HG03097 (cell line): Measurements from ENCODE around the gene ATP11A.

ENCODE experiments used
- ATAC-seq: cut with Tn5 transposase; IDR thresholded peaks from one replicate; pipeline ENCODE4 v1.9.1; 2021; ENCODE audit not compliant: unreplicated experiment, low FRiP score

Gene ATP11A

DNA sequence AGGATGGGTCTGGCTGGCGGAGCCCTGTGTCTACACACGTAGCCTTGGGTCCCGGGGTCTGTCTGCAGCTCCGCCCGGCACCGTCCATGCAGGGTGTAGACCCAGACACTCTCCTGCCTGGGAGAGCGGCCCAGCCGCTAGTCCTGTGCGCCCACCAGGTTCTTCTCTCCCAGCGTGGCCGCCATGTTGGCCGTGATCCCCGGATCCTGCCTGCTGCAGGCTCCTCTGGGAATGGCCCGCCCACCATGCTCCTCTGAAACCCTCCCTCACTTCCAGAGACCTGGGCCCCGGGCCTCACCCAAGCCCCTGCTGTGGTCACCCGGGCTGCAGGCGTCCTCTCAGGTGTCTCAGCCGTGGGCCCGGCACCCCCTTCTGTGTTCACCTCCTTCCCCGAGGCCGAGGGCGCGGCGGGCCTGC lies 221.5 kb downstream of the ATP11A start:
- no peak for ATAC-seq

DNA sequence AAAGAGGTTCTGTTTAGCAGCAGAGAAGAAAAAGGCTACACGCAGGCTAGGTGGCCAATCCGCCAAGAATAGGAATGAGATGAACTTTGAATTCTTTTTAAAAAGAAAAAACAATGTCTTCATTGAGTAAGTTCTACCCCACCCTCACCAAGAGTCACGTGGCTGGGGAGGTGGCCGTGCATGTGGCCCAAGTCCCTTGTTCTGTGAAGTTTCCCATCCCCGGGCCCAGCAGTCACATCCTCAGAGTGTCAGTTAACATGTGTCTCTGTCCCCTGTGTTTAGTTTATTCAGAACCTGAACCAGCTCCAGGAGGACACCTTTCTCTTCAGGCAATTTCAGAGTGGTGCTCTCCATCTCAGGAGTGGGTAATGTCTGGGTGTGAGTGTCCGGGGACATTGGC lies 222.0 kb downstream of the ATP11A start:
- ATAC-seq: no peak

- no peak for ATAC-seq
Measured at GRCh38 chr13:112912726-112913440, 223.0 kb downstream of the ATP11A start.

GRCh38 chr13:112916296-112916695 lies 226.5 kb downstream of the ATP11A start:
- no peak for ATAC-seq

DNA sequence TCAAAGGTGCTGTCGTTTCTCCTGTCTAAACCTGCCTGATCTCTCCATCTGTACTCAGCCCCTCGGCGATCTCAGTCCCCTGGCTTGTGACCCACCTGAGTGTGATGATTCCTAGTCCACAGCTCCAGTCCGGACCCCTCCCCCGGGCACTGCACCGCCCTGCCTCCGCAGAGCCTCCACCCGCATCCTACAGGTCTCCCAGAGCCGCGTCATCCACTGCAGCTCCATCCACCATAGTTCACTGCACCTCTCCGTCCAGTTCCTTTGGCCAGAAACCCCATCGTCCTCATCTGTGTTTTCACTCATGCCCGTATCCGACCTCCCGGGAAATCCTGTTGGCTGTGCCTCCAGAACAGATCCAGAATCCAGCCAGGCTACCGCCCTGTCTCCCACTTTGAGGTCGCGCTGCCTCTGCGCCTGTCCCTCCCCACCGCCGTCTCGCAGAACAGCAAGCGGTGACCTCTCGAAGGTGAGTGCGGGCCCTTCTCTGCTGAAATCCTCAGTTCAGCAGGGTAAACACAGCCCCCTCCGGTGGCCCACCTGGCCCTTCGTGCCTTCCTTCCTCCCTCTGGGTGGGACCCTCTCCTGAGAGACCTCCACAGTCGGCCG lies 227.3 kb downstream of the ATP11A start:
- no peak for ATAC-seq

- no peak for ATAC-seq
Measured at GRCh38 chr13:112917737-112918136, 227.9 kb downstream of the ATP11A start.

DNA sequence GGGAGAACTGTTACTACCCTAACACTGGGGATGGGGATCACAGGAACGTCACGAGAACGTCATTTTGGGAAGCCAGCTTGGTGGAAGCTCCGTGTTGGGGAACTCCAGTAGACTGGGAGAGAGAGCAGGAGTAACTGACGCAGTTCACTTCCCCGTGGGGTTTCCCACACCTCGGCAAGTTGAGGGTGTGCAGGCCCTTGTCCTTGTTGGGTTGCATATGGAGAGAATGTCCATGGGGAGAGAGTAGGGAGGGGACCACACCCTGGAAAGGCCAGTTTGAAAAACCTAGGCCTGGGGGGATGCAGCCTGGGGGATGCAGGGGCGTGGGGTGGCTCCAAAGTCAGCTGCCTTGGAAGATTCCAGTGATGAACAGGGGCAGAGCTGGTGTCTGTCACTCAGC lies 228.4 kb downstream of the ATP11A start:
- ATAC-seq: no peak

DNA sequence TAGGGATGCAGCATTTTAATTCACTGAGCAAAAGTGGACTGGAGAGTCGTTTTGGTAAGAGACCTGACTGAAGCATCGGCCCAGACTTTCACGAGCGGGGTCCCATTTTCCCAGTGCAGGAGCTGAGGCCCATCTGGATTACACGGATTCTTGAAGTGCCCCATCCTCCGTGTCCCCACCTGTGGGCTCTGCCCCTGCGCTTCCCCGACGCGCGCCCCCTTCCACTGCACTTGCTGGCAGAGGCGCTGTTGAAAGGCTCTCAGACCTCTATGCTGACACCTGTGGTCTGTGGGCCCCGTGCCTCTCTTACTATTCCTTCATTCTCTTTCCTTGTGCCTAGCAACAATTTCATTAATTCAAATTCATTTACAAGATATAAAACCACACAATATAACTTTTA lies 228.9 kb downstream of the ATP11A start:
- no peak for ATAC-seq

DNA sequence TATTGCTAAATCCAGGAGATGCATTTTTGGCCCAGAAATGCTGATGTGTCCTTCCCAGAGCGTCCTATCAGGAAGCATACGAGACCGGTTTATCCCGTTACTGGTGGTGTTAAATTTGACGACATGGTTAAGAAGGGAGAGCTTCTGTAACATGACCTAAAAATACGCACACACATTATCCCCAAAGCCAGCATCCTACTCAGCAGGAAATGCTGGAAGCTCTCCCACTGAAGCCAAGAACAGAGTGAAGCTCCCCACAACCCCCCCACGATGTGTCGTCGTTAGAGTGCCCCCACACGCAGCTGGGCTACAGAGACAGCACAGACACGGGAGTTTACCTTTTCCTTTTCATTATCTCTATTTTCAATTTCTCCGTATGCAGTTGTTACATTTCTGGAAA lies 234.1 kb downstream of the ATP11A start:
- ATAC-seq: no peak

- no peak for ATAC-seq
Measured at GRCh38 chr13:112924365-112924764, 234.5 kb downstream of the ATP11A start.

GRCh38 chr13:112926003-112926402 lies 236.2 kb downstream of the ATP11A start:
- ATAC-seq: no peak

GRCh38 chr13:112926993-112927392 lies 237.2 kb downstream of the ATP11A start:
- ATAC-seq: no peak

- no peak for ATAC-seq
Measured at GRCh38 chr13:112928020-112928971, 238.5 kb downstream of the ATP11A start.

GRCh38 chr13:112928972-112929782 lies 239.3 kb downstream of the ATP11A start:
- ATAC-seq: no peak

DNA sequence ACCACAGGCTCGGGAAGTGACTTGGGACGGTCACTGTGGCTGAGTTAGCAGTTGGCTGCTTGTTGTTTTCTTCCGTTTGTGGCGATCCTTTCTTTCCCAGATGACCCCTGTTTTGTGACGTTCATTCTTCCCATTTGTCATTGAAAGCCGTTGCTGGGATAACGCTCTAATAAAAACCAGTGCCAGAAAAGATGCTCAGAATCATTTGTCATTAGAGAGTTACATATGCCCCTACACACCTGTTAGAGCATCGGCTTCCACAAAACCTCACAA lies 239.9 kb downstream of the ATP11A start:
- no peak for ATAC-seq

GRCh38 chr13:112930192-112930591 lies 240.4 kb downstream of the ATP11A start:
- ATAC-seq: no peak

- no peak for ATAC-seq
Measured at GRCh38 chr13:112931028-112931934, 241.4 kb downstream of the ATP11A start.

- no peak for ATAC-seq
Measured at GRCh38 chr13:112932971-112933370, 243.1 kb downstream of the ATP11A start.

DNA sequence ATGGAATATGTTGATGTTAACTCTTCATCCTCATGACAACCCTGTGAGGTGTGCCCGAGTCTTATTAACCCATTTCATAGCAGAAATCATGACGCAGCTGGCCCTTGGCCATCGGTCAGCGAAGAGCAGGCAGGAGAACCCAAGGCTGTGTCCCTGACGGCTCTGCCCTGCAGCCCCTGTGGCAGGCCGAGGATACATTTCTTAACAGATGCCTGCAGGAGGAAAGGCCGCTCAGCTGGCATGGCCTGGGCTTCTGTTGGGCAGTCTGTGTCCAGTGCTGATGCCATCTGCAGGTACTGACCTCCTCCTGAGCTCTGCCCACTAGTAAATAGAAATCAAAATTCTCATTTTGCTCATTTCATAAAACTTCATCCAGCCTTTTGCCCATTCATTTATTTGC lies 243.8 kb downstream of the ATP11A start:
- no peak for ATAC-seq

- ATAC-seq: no peak
Measured at GRCh38 chr13:112934078-112934477, 244.2 kb downstream of the ATP11A start.
